Measurements from ENCODE around the gene C14orf119. TPM values are rescaled to one million over a fixed set of nuclear protein-coding genes. Genes with fewer than 3 reads are reported as not detected.

The C14orf119 gene
- total RNA-seq, 1 experiment from 2014 or later, result 54.5 TPM

DNA sequence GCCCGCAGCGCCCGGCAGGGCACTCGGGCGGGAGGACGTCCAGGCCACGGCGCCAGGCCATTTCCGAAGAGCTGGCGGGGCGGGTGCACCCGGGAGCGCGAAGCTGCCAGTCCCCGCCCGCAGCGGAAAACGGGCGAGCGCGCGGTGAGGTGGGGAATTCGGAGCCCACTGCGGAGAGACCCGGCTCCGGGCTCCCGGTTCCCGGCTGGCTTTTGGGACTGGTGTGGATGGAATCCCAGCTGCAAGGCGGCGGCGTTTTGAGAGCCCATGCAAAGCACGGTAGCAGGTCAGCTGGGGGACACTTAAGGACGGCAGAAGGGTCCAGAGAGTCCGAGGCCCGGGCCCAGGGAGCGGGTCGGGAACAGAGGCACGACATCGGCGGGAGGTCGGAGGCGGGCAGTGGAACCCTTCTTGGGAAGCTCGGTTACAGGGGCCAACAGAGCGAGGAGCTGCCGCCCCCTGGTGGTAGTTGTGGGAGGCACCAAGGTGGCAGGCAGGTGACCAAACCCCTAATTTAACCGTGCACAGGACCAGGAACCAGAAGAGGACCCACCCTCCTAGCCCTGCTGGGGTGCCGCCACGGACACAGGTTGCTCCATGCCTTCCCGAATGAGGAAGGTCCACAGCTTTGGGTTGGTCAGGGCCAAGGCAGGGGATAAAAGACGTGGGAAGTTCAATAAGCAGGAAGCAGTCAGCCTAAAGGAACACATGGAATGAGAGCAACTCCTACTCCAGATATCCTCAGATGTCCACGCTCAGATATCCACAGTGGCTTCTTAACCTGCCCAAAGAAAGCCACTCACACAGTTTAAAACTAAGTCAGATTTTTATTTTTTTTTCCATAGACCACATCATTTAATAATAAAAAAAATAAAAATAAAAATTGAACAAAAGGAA, 37.3 kb upstream of the C14orf119 start:
- H3K9me3 ChIP-seq (ENCODE audit: low read depth, low read length, poor library complexity, severe bottlenecking), result no peaks in the 10 kb centered on the region
- ChIA-PET CTCF (interaction anchor here (0.6 to 10.7 kb wide), 17 partner anchors 11 to 170 kb away, joined by 3 to 134 read pairs (median 5); partner anchors contain the start of genes AJUBA and PRMT5), POLR2A (ENCODE audit: low non-redundant PET) (interaction anchor here (0.5 kb wide), 1 partner anchor 57 kb away, joined by 8 read pairs; no protein-coding TSS in a partner anchor)
- H3K27me3 ChIP-seq (replicated peaks; ENCODE audit: insufficient read depth, low read depth, low read length, poor library complexity), result no peaks in the 10 kb centered on the region
- BruUV-seq (replicated peaks), result TSS peak; percentile 17
- peak overlapping the region; percentile 76 for H3K4me3 ChIP-seq (ENCODE audit: low read depth, low read length, poor library complexity, severe bottlenecking)
- peak overlapping the region; percentile 77 for H3K27ac ChIP-seq (ENCODE audit: low read depth, low read length, poor library complexity, severe bottlenecking)
- intact Hi-C loops (cut with micrococcal nuclease; ENCODE audit: unreplicated experiment), result loop anchor here (1.0 to 10.0 kb wide), 4 partner anchors 64 to 671 kb away; no protein-coding TSS in a partner anchor
- TF ChIP-seq, protein P1, sequence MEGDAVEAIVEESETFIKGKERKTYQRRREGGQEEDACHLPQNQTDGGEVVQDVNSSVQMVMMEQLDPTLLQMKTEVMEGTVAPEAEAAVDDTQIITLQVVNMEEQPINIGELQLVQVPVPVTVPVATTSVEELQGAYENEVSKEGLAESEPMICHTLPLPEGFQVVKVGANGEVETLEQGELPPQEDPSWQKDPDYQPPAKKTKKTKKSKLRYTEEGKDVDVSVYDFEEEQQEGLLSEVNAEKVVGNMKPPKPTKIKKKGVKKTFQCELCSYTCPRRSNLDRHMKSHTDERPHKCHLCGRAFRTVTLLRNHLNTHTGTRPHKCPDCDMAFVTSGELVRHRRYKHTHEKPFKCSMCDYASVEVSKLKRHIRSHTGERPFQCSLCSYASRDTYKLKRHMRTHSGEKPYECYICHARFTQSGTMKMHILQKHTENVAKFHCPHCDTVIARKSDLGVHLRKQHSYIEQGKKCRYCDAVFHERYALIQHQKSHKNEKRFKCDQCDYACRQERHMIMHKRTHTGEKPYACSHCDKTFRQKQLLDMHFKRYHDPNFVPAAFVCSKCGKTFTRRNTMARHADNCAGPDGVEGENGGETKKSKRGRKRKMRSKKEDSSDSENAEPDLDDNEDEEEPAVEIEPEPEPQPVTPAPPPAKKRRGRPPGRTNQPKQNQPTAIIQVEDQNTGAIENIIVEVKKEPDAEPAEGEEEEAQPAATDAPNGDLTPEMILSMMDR (conservative IDR thresholded peaks at IDR 0.05; ENCODE audit: low read depth, low read length), result peak; percentile 98
- no peak for TF ChIP-seq EZH2 (IDR thresholded peaks at IDR 0.05; ENCODE audit: borderline replicate concordance, low read depth, low read length, poor library complexity, severe bottlenecking)
- H3K36me3 ChIP-seq (ENCODE audit: insufficient read depth, low read length, poor library complexity, severe bottlenecking), result peaks cover 54% of the 10 kb centered on the region
- peak; percentile 93 for DNase-seq (ENCODE audit: low spot score)
- peaks cover 27% of the 10 kb centered on the region for H3K4me1 ChIP-seq (ENCODE audit: insufficient read depth, low read length, poor library complexity, severe bottlenecking)

DNA sequence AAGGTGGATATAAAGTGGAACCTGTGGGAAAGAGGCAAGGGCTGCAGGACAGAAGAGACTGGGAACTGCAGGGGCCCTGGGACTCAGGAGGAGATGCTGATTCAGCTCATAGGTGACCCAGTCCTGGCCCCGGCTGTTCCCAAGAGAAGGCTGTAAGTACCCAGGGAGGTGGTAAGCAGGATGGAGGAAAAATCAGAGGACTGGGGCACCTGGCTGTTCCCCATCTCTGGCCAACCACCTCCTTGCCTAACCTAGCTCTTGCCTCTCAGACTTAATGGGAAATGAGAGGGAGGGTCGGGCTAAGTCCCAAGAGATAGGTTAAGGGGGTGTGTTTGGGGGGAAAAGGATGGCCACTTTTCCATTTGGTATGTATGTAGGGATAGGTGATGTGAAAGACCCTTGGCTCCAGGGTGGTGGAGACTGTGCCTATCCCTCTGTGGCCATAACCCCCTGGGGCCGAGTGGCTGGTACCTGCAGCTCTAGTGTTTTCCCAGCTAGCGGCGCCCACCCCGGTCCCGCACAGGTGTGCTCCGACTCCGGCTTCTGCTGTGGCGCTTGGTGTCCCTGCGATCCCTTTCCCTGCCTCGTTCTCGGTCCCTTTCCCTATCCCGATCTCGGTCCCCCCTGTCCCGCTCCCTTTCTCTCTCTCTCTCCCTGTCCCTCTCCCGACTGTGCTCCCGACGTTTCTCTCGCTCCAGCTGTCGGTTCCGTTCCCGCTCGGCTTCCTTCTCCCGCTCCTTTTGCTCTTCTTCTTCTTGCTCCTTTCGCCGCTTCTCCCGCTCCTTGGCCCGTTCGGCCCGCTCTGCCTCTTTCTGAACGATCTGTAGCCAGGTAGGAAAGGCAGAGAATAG, 36.4 kb upstream of the C14orf119 start:
- TSS peak; percentile 79 for BruUV-seq (replicated peaks)
- DNase-seq (ENCODE audit: low spot score), result no peak

More for the DNA sequence above, 36.4 kb upstream of the C14orf119 start:
- Histone ChIP-seq H3K27ac (ENCODE audit: low read depth, low read length, poor library complexity, severe bottlenecking) (peak overlapping the region; percentile 32), H3K27me3 (replicated peaks; ENCODE audit: insufficient read depth, low read depth, low read length, poor library complexity) (no peaks in the 10 kb centered on the region), H3K36me3 (ENCODE audit: insufficient read depth, low read length, poor library complexity, severe bottlenecking) (peaks cover 56% of the 10 kb centered on the region), H3K4me1 (ENCODE audit: insufficient read depth, low read length, poor library complexity, severe bottlenecking) (peaks cover 27% of the 10 kb centered on the region), H3K9me3 (ENCODE audit: low read depth, low read length, poor library complexity, severe bottlenecking) (no peaks in the 10 kb centered on the region), H3K4me3 (ENCODE audit: low read depth, low read length, poor library complexity, severe bottlenecking) (no peak overlapping the region)
- intact Hi-C loops (cut with micrococcal nuclease; ENCODE audit: unreplicated experiment), result loop anchor here (1.0 to 10.0 kb wide), 4 partner anchors 65 to 672 kb away; no protein-coding TSS in a partner anchor
- TF ChIP-seq, protein P1 (conservative IDR thresholded peaks at IDR 0.05; ENCODE audit: low read depth, low read length), result no peak
- TF ChIP-seq EZH2 (IDR thresholded peaks at IDR 0.05; ENCODE audit: borderline replicate concordance, low read depth, low read length, poor library complexity, severe bottlenecking), result no peak
- ChIA-PET POLR2A (ENCODE audit: low non-redundant PET) (interaction anchor here (0.5 to 0.7 kb wide), 3 partner anchors 50 to 77 kb away, joined by 4 to 13 read pairs (median 5); partner anchors contain the start of gene AJUBA), CTCF (interaction anchor here (0.6 to 10.7 kb wide), 14 partner anchors 10 to 171 kb away, joined by 3 to 134 read pairs (median 6); partner anchors contain the start of genes AJUBA and PRMT5)

Measured in A673 (cell line).